ENCODE measurements around the gene ELFN1. TPM values are rescaled to one million over a fixed set of nuclear protein-coding genes. Genes with fewer than 3 reads are reported as not detected.
A peak's percentile ranks its signal among the peaks of the same experiment; 100 is the strongest.

ELFN1 gene
- total and polyA plus RNA-seq, 5 donors from 2014 or later, result not detected

- no peak overlapping the region for H3K4me3 Mint-ChIP-seq
- DNase-seq (no peak), ATAC-seq (ENCODE audit: low read depth in 2 of 2) (no peak)
- no peak overlapping the region for H3K27ac Mint-ChIP-seq
- H3K27ac ChIP-seq (ENCODE audit: insufficient read depth, low read length, poor library complexity, severe bottlenecking), result no peak overlapping the region
- peaks cover 0 to 9% (median 1%) of the 10 kb centered on the region in 7 donors for H3K9me3 Mint-ChIP-seq
- H3K27me3 Mint-ChIP-seq, result peaks cover 7% of the 10 kb centered on the region
- H3K4me1 ChIP-seq (ENCODE audit: control insufficient read depth, insufficient read depth, low read length, poor library complexity, severe bottlenecking), result no peaks in the 10 kb centered on the region
- H3K36me3 ChIP-seq (ENCODE audit: control insufficient read depth, insufficient read depth, low read length), result no peaks in the 10 kb centered on the region
- peaks cover 0 to 3% (median 0%) of the 10 kb centered on the region in 4 donors for H3K4me1 Mint-ChIP-seq
- H3K36me3 Mint-ChIP-seq, result no peaks in the 10 kb centered on the region
- H3K9me3 ChIP-seq (ENCODE audit: control insufficient read depth in 2 of 2, low read length in 2 of 2), result peaks cover 0 to 2% of the 10 kb centered on the region in 2 experiments
- H3K4me3 ChIP-seq (ENCODE audit: low read depth, low read length), result no peak overlapping the region
- H3K27me3 ChIP-seq (ENCODE audit: control insufficient read depth, insufficient read depth, low read length), result peaks cover 2% of the 10 kb centered on the region
Measured at GRCh38 chr7:1785839-1786238, 115.8 kb downstream of the ELFN1 start.

GRCh38 chr7:1787241-1787640 lies 117.2 kb downstream of the ELFN1 start:
- DNase-seq (no peak), ATAC-seq (ENCODE audit: low read depth in 2 of 2) (no peak)
- Histone ChIP-seq H3K4me1 (ENCODE audit: control insufficient read depth, insufficient read depth, low read length, poor library complexity, severe bottlenecking) (no peaks in the 10 kb centered on the region), H3K27ac (ENCODE audit: insufficient read depth, low read length, poor library complexity, severe bottlenecking) (no peak overlapping the region), H3K4me3 (ENCODE audit: low read depth, low read length) (no peak overlapping the region), H3K27me3 (ENCODE audit: control insufficient read depth, insufficient read depth, low read length) (peaks cover 2% of the 10 kb centered on the region), H3K36me3 (ENCODE audit: control insufficient read depth, insufficient read depth, low read length) (no peaks in the 10 kb centered on the region), H3K9me3 (ENCODE audit: control insufficient read depth in 2 of 2, low read length in 2 of 2) (peaks cover 0 to 2% of the 10 kb centered on the region in 2 experiments)
- peaks cover 0 to 9% (median 1%) of the 10 kb centered on the region in 7 donors for H3K9me3 Mint-ChIP-seq
- H3K4me3 Mint-ChIP-seq, result no peak overlapping the region
- H3K27me3 Mint-ChIP-seq, result peaks cover 8% of the 10 kb centered on the region
- H3K36me3 Mint-ChIP-seq, result no peaks in the 10 kb centered on the region
- peaks cover 0 to 3% (median 0%) of the 10 kb centered on the region in 4 donors for H3K4me1 Mint-ChIP-seq
- no peak overlapping the region for H3K27ac Mint-ChIP-seq

- no peaks in the 10 kb centered on the region for H3K4me1 ChIP-seq (ENCODE audit: control insufficient read depth, insufficient read depth, low read length, poor library complexity, severe bottlenecking)
- Mint-ChIP-seq H3K4me1 (peaks cover 0 to 3% (median 0%) of the 10 kb centered on the region in 4 donors), H3K36me3 (no peaks in the 10 kb centered on the region), H3K27ac (no peak overlapping the region), H3K4me3 (no peak overlapping the region), H3K27me3 (peaks cover 13% of the 10 kb centered on the region), H3K9me3 (peaks cover 0 to 9% (median 1%) of the 10 kb centered on the region in 7 donors)
- DNase-seq (no peak), ATAC-seq (ENCODE audit: low read depth in 2 of 2) (no peak)
- peaks cover 0 to 6% of the 10 kb centered on the region in 2 experiments for H3K9me3 ChIP-seq (ENCODE audit: control insufficient read depth in 2 of 2, low read length in 2 of 2)
- no peak overlapping the region for H3K27ac ChIP-seq (ENCODE audit: insufficient read depth, low read length, poor library complexity, severe bottlenecking)
- H3K4me3 ChIP-seq (ENCODE audit: low read depth, low read length), result no peak overlapping the region
- H3K27me3 ChIP-seq (ENCODE audit: control insufficient read depth, insufficient read depth, low read length), result peaks cover 2% of the 10 kb centered on the region
- no peaks in the 10 kb centered on the region for H3K36me3 ChIP-seq (ENCODE audit: control insufficient read depth, insufficient read depth, low read length)
Measured at GRCh38 chr7:1787681-1788235, 117.7 kb downstream of the ELFN1 start.

- peaks cover 48% of the 10 kb centered on the region for H3K27me3 Mint-ChIP-seq
- Histone ChIP-seq H3K4me1 (ENCODE audit: control insufficient read depth, insufficient read depth, low read length, poor library complexity, severe bottlenecking) (no peaks in the 10 kb centered on the region), H3K27ac (ENCODE audit: insufficient read depth, low read length, poor library complexity, severe bottlenecking) (no peak overlapping the region), H3K27me3 (ENCODE audit: control insufficient read depth, insufficient read depth, low read length) (peaks cover 16% of the 10 kb centered on the region), H3K9me3 (ENCODE audit: control insufficient read depth in 2 of 2, low read length in 2 of 2) (peaks cover 21 to 23% of the 10 kb centered on the region in 2 experiments), H3K4me3 (ENCODE audit: low read depth, low read length) (no peak overlapping the region), H3K36me3 (ENCODE audit: control insufficient read depth, insufficient read depth, low read length) (peaks cover 4% of the 10 kb centered on the region)
- H3K36me3 Mint-ChIP-seq, result peaks cover 5% of the 10 kb centered on the region
- no peaks in the 10 kb centered on the region for H3K4me1 Mint-ChIP-seq
- ATAC-seq (ENCODE audit: low read depth in 2 of 2) (no peak), DNase-seq (peak in 1 of 3 donors; percentile 46)
- no peak overlapping the region for H3K27ac Mint-ChIP-seq
- no peak overlapping the region for H3K4me3 Mint-ChIP-seq
- H3K9me3 Mint-ChIP-seq, result peaks cover 3 to 22% (median 9%) of the 10 kb centered on the region in 7 donors
Measured at GRCh38 chr7:1794888-1795542, 124.9 kb downstream of the ELFN1 start.

Other genes with a start within 250 kb of the ELFN1 start
- gene MICALL2, start 210.8 kb upstream of the ELFN1 start, total RNA-seq, result 3.3 TPM
- gene MICALL2, start 210.8 kb upstream of the ELFN1 start, polyA plus RNA-seq, result under 1 TPM in 3 of 4 donors, not detected in 1; 0.14 to 0.35 (median 0.19) TPM
- 107 TPM for gene INTS1, start 165.9 kb upstream of the ELFN1 start, total RNA-seq
- 10 to 100 TPM in 2 of 4 donors, 1 to 10 TPM in 2; 8.5 to 11.9 (median 10.1) TPM for gene INTS1, start 165.9 kb upstream of the ELFN1 start, polyA plus RNA-seq
- gene MAFK, start 139.6 kb upstream of the ELFN1 start, total RNA-seq, result 61.5 TPM
- gene MAFK, start 139.6 kb upstream of the ELFN1 start, polyA plus RNA-seq, result under 1 TPM; 0.31 to 0.62 (median 0.47) TPM
- not detected for gene TMEM184A, start 114.1 kb upstream of the ELFN1 start, total RNA-seq
- under 1 TPM in 1 of 4 donors, not detected in 3; 0.25 TPM for gene TMEM184A, start 114.1 kb upstream of the ELFN1 start, polyA plus RNA-seq
- gene PSMG3, start 100.2 kb upstream of the ELFN1 start, total RNA-seq, result 16.3 TPM
- gene PSMG3, start 100.2 kb upstream of the ELFN1 start, polyA plus RNA-seq, result 10 to 100 TPM; 41.2 to 47.8 (median 46.6) TPM